ENCODE data around the gene MAPK4. TPM values are rescaled to one million over a fixed set of nuclear protein-coding genes. Genes with fewer than 3 reads are reported as not detected.
"Not testable (repeated sequence)": the region's sequence is repeated elsewhere in the genome, so short reads cannot be mapped to it uniquely, and the experiment has no call there.

MAPK4 gene
- total RNA-seq, 1 donor from 2014 or later, result not detected

DNA sequence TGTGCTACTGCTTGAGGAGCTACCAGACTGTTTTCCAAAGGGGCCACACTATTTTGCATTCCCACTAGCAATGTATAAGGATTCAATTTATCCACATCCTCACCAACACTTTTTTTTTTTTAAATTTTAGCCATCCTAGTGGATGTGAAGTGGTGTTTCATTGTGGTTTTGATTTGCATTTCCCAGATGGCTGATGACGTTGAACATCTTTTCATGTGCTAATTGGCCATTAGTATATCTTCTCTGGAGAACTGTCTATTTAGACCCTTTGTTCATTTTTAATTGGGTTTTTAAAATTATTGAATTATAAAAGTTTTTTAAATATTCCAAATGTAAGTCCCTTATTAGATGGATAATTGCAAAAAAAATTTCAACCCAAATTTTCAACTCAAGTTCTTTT is 121.1 kb downstream of the MAPK4 start:
- DNase-seq (ENCODE audit: low read depth in 2 of 2), result no peak

DNA sequence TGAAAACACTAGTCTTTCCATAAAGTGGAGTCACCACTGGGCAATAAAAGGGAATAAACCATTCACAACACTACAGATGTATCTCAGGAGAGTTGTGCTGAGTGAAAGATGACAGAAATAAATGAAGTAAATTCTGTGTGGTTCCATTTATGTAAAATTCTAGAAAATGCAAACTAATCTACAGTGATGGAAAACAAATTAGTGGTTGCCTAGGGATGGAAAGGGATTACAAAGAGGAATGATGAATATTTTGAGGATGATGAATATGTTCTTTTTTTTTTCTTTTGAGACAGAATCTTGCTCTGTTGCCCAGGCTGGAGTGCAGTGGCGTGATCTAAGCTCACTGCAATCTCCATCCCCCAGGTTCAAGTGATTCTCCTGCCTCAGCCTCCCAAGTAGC is 123.0 kb downstream of the MAPK4 start:
- no peak for DNase-seq (ENCODE audit: low read depth in 2 of 2)

DNA sequence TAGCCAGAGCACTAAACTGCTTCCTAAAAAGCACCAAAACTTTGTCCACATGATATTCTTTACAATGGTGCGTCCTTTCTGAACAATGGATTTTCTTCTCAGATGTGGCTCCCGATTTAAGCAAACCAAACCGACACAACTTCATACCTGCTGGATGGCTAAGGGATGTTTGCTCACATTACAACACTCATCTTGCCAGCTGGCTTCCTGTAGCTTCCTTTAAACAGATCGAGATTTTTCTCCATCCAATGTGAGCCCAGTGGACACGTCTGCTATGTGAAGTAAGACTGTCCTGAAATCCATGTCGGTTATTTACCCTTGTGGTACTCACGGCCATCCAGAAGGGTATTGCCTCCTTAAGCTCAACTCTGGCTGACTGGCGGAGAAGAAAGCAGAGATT is 126.5 kb downstream of the MAPK4 start:
- no peak for DNase-seq (ENCODE audit: low read depth in 2 of 2)

DNA sequence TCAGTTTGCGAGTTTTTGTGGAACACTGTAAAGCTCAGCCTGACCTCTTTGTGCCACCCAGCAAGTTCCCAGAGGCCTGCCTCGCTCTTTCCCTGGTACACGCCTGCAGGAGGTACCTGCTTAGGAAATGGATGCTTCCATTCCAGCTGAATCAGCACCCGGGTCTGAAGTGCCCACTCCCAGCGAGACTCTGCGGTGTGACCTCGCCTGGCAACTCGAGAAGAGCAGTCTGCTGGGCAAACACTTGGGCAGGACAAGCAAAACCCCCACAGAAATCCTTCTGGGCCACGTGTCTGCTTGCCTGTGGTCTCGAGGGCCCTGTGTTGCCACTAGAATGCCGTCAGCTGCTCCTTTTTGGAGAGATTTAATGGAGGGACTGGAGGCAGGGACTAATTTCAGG is 127.6 kb downstream of the MAPK4 start:
- DNase-seq (ENCODE audit: low read depth in 2 of 2), result no peak

DNA sequence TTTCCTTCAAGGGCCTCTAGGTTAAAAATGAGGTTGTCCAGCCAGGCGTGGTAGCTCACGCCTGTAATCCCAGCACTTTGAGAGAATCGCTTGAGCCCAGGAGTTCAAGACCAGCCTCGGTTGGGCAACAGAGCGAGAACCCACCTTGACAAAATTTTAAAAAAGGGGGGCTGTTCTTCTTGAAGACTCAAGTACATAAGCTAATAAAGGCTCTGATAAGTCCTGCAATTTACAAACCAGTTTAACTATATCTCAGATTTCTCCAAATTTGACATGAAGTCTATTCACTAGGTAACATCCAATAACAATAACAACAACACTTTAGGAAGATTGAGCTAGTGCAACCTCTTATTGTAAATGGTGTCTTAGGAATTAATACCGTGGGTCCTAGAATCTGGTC is 129.7 kb downstream of the MAPK4 start:
- DNase-seq (ENCODE audit: low read depth in 2 of 2), result no peak

DNA sequence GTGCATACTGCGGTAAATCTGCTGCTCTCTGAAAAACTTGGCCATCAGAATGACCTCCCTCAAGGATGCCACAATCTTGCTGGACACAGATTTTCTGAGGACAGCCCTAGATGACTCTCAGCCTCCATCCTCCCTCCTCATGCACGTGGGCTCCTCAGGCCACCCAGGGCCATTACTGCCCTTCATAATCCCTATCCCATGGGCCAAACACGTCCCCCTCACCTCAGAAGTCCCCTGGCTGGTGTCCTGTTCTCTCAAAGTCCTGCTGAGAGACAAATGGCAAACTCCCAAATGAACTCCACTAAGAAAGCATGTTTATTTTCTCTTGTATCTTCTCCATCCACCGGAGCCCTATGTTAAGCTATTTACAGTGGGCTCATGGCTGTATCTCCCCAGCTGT is 134.3 kb downstream of the MAPK4 start:
- no peak for DNase-seq (ENCODE audit: low read depth in 2 of 2)

DNA sequence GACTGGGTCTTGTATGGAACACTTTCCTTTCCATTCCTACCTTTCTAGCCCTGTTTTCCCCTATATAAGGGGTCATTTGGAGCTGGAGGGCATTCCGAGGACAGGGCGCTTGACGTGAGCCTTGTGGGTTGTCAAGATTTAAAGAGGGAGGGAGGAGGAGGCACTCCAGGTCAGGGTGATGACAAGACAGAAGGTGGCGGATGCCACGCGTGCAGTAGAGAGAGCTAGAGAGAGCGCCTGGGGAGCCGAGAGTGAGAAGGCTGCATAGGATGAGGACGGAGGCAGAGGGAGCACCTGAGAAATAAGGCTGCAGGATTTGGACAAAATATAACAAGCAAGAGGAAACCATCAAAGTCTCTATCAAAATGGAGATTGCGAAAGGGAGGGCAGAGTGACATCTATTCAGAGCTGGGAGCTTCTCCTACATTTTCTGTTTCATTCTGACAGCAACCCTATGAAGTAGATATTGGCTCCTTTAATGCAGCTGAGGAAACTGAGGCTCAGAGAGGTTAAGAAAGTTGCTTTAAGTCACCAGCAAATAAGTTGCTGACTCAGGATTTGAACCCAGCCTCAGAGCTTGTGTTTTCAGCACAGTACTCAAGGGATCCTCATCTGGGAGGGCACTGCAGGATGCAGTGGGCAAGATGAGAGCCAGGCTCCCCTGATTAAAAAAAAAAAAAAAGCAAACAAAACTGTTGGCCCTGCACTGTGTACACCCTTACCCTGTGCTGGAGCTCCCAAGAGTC is 135.7 kb downstream of the MAPK4 start:
- no peak for DNase-seq (ENCODE audit: low read depth in 2 of 2)

DNA sequence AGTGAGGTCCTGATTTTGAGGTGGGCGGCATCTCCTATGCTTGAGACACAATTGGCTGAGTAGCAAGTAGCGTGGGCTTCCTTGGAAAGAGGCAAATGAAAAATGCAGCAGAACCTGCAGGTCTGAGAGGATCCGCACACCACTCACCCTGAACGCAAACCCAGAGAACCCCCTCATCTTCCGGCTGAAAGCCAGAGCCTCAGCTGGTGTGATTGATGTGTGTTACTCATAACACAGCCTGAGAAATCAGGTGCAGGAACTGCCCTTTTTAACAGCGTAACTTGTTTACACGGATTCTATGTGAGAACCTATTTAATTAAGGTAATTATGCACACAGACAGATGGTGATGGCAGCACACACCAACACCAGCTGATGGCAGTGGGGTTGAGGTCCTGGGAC is 136.5 kb downstream of the MAPK4 start:
- no peak for DNase-seq (ENCODE audit: low read depth in 2 of 2)

DNA sequence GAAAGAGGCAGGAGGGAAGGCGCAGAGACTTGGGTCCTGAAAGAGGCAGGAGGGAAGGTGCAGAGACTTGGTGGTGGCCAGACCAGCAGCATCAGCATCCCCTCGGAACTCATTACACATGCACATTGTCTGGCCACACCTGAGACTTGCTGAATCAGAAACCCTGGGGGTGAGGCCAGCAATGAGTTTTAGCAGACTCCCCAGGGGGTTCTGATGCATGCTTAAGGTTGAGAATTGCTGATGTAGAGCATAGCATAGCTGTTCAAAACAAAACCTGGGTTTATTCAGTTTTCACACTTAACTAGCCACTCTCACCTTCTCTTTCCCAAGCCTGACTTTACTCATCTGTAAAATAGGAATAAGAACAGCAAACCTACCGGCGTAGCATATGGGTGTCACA is 137.0 kb downstream of the MAPK4 start:
- no peak for DNase-seq (ENCODE audit: low read depth in 2 of 2)

DNA sequence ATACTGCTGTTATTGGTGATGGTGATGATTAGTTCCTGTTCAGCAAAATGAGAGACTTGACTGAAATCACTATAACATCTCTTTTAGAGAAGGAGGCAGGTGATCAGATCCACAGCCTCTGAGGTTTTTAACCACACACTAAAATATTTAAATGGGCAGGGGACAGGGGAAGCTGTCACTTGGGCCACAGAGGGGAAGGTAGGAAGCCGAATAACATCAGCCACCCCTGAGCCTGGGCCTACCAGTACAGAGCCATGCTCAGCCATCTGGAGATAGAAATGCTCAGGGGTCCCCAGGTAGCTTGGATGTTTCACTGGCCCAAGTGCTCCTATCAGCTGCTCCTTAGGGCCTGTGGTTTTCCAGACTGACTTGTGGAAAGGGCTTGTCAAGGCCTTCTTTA is 137.6 kb downstream of the MAPK4 start:
- no peak for DNase-seq (ENCODE audit: low read depth in 2 of 2)

DNA sequence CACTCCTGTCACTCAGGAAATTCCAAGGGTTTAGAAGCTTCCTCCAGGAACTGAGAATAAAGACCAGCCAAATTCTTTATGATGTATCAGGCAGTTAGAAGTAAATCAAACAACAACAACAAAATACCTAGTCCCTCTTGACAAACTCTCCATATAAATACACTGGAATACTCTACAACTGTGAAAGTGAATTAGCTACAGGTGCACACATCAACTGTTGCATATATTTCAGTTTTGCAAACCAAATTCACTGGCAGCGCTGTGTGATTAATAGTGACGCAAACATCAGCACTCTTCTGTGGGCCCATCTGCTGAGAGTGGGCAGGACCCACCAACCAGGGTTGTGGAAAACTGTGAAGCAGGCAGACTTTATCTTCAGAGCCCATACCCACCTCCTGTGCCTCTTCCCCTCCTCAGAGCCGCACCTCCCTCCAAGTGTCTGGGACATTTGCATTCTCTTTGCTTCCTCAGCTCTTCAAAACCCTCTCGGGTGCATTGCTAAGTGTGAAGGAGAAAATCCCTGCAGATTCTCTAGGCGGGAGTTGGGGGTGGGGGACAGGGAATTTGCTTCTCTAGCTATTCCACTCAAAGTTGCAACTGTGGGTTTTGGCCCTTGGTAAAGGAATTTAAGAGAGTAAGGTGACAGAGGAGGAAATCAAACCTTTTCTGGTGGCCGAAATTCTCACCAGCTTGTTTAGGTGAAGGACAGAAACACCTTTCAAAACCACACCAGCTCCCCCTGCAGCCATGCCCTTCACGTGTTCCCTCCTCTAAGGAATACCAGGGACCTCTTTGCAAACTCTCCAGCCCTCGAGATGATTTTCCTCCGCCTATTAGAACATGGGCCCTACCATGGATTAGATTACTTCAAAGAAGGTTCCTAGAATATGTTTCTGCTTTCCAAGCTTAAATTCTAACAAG is 140.6 kb downstream of the MAPK4 start:
- DNase-seq (ENCODE audit: low read depth in 2 of 2), result no peak

DNA sequence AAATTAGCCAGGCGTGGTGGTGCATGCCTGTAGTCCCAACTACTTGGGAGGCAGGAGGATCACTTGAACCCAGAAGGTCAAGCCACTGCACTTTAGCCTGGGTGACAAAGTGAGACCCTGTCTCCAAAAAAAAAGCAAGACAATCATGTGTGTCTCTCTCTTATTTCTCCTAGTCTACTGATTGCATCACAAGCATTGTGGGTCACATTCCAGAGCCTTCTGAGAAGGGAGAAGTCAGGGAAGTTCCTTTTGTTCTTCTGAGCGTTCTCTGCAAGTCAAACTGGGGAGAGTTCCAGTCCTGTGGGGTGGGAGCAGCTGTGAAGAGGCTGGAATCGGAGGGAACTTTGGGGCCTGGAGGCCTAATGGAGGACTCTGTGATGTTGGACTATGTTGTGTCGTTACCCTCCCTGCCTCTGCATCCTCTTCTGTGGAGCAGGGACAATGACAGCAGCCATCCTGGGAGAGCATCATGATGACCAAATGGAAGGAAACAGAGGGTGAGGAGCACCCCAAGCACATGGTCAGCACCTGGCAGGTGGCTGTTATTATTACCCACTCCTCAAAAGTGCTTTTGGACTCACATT is 144.6 kb downstream of the MAPK4 start:
- DNase-seq (ENCODE audit: low read depth in 2 of 2), result no peak

DNA sequence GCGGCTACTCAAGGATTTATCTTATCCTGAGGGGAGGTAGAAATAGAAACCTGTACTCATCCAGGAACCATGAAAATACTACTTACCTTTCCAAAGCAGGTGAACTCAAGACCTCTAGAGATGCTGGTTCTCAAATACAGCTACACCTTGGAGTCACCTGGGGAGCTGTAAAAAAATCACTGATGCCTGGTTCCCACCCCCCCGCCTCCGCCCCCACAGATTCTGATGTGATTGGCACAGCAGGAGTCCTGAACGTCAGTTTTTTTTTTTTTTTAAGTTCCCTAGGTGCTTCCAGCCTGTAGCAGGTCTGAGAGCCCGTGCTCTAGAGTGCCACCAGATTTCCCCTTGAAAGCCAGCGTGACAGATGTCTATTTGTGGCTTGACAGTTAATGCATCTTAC is 146.3 kb downstream of the MAPK4 start:
- DNase-seq (ENCODE audit: low read depth in 2 of 2), result no peak

DNA sequence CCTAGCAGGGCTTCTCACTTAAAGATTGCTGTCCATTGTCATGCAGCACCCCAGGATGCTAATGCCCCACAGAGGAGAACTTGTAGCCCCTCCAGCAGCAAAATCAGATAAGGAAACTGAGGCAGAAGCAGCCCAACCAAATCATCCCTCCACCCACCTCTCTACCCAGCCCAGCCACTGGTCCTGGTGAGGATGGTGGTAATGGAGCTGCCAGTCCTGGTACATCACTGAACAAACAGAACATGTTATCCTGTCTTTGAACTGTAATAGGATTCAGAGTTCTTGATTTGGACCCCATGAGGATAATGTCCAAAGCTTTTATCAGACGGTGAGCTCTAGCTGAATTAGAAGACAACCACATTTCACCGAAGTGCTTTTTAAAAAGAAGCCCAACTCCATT is 146.8 kb downstream of the MAPK4 start:
- DNase-seq (ENCODE audit: low read depth in 2 of 2), result no peak

DNA sequence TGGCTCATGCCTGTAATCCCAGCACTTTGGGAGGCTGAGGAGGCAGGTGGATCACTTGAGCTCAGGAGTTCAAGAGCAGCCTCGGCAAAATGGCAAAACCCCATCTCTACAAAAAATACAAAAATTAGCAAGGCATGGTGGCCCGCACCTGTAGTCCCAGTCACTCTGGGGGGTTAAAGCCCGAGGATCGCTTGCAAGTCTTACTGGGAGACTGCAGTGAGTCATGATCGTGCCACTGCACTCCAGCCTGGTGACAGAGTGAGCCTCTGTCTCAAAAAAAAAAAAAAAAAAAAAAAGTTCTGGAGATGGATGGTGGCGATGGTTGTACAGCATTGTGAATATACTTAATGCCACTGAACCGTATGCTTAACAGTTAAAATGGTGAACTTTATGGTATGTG is 147.4 kb downstream of the MAPK4 start:
- DNase-seq (ENCODE audit: low read depth in 2 of 2), result not testable (repeated sequence)

DNA sequence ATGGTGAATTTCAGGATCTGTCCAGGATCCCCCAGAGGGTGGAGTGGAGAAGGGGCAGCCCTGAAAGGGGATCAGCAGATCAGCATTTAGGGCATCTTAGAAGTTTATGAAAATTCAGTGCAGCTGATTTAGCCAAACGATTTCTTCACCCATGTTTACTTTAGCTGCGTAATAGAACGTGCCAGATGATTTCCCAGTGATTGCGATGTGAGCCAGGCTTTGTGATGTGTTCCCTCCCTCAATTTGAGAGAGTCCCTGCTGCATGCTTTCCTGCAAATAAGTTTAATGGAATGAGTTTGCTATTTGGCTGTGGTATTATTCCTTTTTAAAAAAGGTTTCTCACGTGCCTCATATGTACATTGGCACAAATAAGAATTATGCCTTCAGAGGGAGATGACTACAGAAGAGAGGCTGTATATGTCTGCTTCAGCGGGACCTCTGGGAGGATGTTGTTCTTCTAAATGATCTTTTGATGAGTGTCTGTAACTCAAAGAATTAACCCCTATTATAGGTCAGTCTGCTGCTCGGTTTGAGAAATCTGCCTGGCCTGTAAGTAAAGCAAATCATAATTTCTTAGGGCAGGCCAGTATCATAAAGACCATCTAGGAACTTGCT is 148.1 kb downstream of the MAPK4 start:
- no peak for DNase-seq (ENCODE audit: low read depth in 2 of 2)

DNA sequence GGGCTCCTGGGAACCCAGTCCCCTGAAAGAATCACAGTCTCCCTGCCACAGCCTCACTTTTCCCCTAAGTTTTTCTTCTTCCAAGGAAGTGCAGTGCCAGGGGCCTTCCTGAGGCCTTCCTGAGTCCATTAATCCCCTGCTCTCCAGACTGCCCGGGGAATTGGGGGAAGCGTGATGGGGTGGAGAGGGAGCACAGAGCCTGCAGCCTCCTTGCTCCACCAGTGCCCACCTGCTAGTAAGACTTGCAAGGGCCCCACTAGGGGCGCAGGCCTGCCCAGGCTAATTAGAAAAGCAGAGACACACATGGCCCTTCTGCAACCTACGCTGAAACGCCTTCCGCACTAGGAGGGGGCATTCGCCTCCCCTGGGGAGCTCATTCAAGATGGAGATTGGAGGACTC is 149.3 kb downstream of the MAPK4 start:
- DNase-seq (ENCODE audit: low read depth in 2 of 2), result no peak

DNA sequence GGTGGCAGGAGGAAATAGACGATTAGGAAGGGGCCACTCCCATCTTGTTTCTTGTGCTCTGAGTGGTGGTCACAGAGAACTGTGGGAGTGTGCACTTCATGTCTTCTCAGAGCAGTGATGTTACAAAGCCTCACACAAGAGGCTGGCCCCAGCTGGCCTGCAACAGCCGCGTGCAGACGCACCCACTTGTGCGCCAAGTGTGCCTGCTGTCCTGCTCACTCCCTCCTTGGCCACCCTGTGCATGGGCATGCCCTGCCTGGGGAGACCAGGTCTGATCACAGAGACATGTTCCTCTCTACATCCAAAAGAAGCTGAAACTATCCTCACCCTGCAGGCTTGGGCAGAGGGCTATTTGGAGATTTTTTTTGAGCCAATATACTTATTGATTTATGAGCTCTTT is 151.5 kb downstream of the MAPK4 start:
- no peak for DNase-seq (ENCODE audit: low read depth in 2 of 2)

DNA sequence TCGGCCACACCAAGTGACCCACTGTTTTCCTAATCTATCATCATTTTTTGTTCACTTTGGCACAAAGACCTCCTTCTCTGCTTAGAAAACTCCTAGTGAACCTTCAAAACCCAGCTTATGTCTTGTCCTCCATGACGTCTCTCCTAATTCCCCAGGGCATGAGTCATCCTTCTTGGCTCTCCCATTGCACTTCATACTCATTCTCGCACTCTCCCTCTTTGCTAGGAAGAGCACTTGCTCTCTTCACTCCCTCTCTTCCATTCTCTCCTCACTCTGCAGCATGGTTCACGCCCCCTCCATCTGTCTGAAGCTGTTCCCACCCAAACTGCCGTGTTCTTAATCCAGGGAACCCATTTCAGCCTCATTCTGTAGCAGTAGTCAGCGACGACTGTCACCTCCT is 156.0 kb downstream of the MAPK4 start:
- DNase-seq (ENCODE audit: low read depth in 2 of 2), result no peak

DNA sequence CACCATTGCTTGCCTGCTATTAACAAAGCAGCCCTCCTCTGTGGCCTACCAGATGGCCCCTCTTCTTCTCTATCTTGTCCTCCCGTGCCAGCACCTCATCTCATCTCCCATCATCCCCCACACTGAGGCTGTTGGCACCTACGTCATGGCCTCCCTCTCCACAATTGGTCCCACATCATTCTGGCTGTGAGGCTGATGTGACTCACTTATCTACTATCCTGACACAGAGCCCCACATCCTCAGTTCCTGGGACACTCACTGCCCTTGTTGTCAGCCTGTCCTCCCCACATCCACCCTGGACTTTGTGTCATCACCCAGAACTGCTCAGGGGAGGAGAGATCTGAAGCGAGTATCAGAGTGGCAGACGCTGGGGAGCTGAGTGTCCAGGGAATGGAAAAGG is 157.0 kb downstream of the MAPK4 start:
- no peak for DNase-seq (ENCODE audit: low read depth in 2 of 2)

DNA sequence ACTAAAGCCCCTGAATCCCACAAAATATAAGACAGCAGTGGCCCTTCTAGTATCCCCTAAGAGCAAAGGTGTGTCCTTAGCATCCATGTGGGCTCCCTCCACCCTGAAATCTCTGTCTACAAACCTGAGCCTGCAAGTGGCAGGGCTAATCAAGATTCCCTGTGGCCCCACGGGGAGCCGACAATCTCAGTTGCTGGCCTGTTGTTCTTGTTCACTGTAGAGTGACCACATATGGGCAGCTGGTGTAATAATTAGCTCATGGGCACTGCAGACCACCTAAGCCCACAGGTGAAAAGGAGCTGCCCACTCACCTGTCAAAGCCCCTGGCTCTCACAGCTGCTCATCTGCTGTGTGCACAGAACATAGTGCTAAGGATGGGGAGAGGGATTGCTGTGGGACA is 157.7 kb downstream of the MAPK4 start:
- DNase-seq (ENCODE audit: low read depth in 2 of 2), result no peak

Measured in dermis microvascular lymphatic vessel endothelial cell (primary cell).